ENCODE results near the gene IFI27L2.

IFI27L2 gene

DNA sequence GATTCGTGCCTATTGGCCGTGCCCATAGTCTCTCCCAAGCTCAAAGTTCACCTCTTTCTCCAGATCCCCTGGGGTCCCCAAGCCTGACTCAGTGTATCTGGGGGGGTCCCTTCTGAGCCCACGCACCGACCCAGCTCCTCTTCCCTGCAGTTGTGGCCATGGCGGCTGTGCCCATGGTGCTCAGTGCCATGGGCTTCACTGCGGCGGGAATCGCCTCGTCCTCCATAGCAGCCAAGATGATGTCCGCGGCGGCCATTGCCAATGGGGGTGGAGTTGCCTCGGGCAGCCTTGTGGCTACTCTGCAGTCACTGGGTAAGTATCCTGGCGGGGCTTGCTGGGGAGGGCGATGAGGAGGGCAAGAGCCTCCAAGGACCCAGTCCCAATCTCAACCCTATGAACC lies 13.8 kb downstream of the IFI27L2 start:
- no peaks in the 10 kb centered on the region for H3K36me3 ChIP-seq (replicated peaks)
- in situ Hi-C loops (cut with HindIII; ENCODE audit: low pct_ligation_motif_present, low sequenced_read_pairs) = no loop called here
- H3K4me3 ChIP-seq (ENCODE audit: low read depth, low read length) = no peak overlapping the region
- DNase-seq = no peak
- TF ChIP-seq, protein P1, sequence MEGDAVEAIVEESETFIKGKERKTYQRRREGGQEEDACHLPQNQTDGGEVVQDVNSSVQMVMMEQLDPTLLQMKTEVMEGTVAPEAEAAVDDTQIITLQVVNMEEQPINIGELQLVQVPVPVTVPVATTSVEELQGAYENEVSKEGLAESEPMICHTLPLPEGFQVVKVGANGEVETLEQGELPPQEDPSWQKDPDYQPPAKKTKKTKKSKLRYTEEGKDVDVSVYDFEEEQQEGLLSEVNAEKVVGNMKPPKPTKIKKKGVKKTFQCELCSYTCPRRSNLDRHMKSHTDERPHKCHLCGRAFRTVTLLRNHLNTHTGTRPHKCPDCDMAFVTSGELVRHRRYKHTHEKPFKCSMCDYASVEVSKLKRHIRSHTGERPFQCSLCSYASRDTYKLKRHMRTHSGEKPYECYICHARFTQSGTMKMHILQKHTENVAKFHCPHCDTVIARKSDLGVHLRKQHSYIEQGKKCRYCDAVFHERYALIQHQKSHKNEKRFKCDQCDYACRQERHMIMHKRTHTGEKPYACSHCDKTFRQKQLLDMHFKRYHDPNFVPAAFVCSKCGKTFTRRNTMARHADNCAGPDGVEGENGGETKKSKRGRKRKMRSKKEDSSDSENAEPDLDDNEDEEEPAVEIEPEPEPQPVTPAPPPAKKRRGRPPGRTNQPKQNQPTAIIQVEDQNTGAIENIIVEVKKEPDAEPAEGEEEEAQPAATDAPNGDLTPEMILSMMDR (IDR thresholded peaks at IDR 0.05; ENCODE audit: low read depth, low read length, missing control alignments) = no peak
- H3K27me3 ChIP-seq (replicated peaks) = peaks cover 2% of the 10 kb centered on the region
- no peak overlapping the region for H3K27ac ChIP-seq

DNA sequence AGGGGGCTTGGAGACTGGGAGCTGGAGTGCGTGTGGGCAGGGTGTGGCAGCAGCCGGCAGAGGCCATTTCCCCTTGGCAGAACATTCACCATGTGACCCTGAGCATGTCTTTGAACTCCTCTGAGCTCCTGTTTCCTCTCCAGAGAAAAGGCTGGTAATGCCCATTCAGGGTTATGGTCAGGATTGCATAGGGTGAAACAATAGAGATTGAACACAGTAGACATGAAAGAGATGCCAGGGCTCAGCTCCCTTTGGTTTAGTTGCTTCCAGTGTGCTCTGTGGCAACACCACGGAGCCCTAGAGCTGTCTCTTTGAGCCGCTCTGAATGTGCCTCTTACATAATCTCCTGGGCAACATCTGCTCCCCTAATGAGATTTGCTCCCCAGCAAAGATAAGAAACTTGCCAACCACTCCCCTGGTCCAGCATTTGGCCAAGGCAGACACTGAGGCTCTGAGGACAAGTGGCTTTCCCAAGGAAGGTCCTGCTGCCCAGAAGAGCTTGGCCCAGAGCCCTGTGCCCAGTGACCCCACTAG lies 14.3 kb downstream of the IFI27L2 start:
- H3K27ac ChIP-seq = no peak overlapping the region
- TF ChIP-seq, protein P1 (IDR thresholded peaks at IDR 0.05; ENCODE audit: low read depth, low read length, missing control alignments) = no peak
- H3K4me3 ChIP-seq (ENCODE audit: low read depth, low read length) = no peak overlapping the region
- no peaks in the 10 kb centered on the region for H3K36me3 ChIP-seq (replicated peaks)
- no peak for DNase-seq
- H3K27me3 ChIP-seq (replicated peaks) = peaks cover 2% of the 10 kb centered on the region
- in situ Hi-C loops (cut with HindIII; ENCODE audit: low pct_ligation_motif_present, low sequenced_read_pairs) = no loop called here

DNA sequence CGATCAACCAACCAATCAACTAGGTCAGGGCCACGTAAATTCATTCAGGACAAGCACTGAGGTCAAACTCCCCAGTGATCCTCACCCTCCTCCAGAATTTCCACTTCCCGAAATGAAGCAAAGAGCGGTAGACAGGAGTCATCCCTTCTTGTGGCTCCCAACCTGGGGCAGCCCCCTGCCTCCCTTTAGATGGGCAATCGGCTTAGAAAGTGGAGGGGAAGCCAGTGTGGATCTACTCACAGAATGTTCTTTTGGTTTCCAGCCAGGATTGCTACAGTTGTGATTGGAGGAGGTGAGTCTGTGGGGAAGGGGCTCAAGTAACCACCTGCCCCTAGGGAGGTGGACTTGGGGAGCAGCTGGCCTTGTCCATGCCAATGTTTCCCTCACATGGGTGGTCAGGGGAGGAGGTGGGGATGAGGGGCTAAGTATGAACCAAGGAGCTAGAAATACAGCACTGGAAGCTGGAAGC lies 14.8 kb downstream of the IFI27L2 start:
- TF ChIP-seq, protein P1 (IDR thresholded peaks at IDR 0.05; ENCODE audit: low read depth, low read length, missing control alignments) = no peak
- Histone ChIP-seq H3K27me3 (replicated peaks) (peaks cover 2% of the 10 kb centered on the region), H3K4me3 (ENCODE audit: low read depth, low read length) (no peak overlapping the region), H3K36me3 (replicated peaks) (no peaks in the 10 kb centered on the region), H3K27ac (no peak overlapping the region)
- in situ Hi-C loops (cut with HindIII; ENCODE audit: low pct_ligation_motif_present, low sequenced_read_pairs) = no loop called here
- DNase-seq = no peak

DNA sequence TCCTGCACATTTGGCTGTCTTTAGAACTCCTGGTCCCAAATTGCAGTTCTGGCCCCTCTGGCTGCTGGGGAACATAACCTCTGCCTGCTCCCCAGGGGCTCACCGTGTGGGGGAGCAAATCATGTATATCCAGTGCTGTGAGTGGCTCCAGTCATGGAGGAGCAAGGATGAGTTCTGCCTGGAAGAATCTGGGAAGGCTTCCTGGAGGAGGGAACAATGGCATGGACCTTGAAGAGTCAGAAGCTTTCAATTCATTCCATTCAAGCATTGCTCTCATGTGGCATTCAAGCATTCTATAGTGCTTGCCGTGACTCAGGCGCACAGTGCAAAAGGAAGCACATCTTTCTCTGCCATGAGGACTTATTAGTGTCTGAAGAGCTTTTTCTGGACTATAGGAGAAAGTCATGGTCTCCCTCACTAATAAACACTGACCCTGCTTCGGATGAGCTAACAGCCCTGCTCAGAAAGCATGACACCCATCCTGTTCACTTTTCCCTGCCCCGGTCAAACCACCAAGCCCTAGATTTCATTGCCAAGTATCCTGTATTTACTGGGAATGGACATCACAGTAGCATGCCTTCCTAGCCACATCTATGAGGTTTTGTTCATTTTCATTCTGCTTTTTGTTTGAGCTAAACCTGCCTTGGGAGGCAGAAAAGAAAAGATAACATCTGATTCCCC lies 15.4 kb downstream of the IFI27L2 start:
- in situ Hi-C loops (cut with HindIII; ENCODE audit: low pct_ligation_motif_present, low sequenced_read_pairs) = no loop called here

DNA sequence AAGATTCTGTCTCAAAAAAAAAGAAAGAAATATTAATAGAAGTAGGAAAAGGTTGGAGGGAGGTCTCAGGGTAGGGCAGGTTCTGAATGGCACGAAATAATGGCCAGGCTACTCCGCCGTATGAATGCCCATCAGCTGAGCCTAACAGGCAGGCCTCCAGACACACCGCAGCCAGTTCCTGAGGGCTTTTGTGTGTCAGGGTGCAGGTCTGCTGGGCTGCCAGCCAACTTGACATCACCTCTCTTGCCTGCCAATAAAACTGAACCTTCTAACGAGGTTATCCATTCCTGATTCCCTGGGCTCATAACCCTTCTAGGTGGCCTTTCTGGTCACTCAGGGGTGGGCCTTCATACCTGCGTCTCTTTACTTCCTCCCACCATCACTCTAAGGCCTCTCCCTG lies 15.9 kb downstream of the IFI27L2 start:
- TF ChIP-seq, protein P1 (IDR thresholded peaks at IDR 0.05; ENCODE audit: low read depth, low read length, missing control alignments) = no peak
- Histone ChIP-seq H3K36me3 (replicated peaks) (no peaks in the 10 kb centered on the region), H3K4me3 (ENCODE audit: low read depth, low read length) (no peak overlapping the region), H3K27ac (no peak overlapping the region), H3K27me3 (replicated peaks) (peaks cover 2% of the 10 kb centered on the region)
- DNase-seq = no peak
- in situ Hi-C loops (cut with HindIII; ENCODE audit: low pct_ligation_motif_present, low sequenced_read_pairs) = no loop called here

More for the DNA sequence above, 15.4 kb downstream of the IFI27L2 start:
- H3K36me3 ChIP-seq (replicated peaks) = no peaks in the 10 kb centered on the region
- no peak overlapping the region for H3K27ac ChIP-seq
- no peak for DNase-seq
- TF ChIP-seq, protein P1 (IDR thresholded peaks at IDR 0.05; ENCODE audit: low read depth, low read length, missing control alignments) = no peak
- H3K4me3 ChIP-seq (ENCODE audit: low read depth, low read length) = no peak overlapping the region
- peaks cover 2% of the 10 kb centered on the region for H3K27me3 ChIP-seq (replicated peaks)
